Measurements from ENCODE around the gene ITIH1. TPM values are rescaled to one million over a fixed set of nuclear protein-coding genes. Genes with fewer than 3 reads are reported as not detected.

The ITIH1 gene
- total RNA-seq, 4 donors from 2014 or later = 0.39 TPM; not detected in 3

DNA sequence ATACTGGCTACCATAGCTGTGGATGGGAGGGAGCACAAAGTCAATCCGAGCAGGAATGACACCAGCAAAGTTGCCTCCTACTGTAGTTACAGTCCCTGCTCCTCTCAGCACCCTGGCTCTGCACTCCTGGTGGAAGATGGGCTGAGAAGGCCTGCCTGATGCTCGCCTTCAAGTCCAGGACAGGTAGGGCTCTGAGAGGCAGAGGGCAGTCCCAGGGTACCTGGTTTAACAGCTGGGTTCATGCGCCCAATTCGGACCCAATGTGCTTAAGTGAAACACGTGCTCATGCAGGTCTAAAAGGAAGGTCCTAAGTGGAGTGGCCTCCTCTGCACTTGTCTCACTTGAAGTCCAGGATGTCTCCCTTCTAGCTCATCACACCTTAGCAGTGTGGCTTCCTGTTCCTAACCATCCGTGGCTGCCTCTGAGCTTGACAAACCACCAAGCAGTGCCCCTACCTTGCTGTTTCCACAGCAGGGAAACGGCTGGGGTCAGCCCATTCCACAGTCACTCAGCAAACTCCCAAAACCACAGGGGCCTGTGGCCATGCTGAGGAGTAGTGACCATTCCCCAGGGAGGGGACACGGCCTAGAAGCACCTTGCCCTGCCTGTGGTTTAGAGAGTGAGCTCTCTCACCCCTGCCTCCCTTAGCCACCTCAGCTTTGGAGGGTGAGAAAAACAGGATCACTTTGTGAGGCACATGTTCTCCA lies 61.3 kb downstream of the ITIH1 start:
- no peak for DNase-seq (ENCODE audit: low spot score in 2 of 2)
- WGBS, 2 donors = 93 to 94% methylated on average over 8 of the region's 8 CpGs
- intact Hi-C loops (cut with DNase I; ENCODE audit: low total_unique reads) = no loop called here
- TF ChIP-seq POLR2A (IDR thresholded peaks at IDR 0.05) = no peak
- TF ChIP-seq, protein P1, sequence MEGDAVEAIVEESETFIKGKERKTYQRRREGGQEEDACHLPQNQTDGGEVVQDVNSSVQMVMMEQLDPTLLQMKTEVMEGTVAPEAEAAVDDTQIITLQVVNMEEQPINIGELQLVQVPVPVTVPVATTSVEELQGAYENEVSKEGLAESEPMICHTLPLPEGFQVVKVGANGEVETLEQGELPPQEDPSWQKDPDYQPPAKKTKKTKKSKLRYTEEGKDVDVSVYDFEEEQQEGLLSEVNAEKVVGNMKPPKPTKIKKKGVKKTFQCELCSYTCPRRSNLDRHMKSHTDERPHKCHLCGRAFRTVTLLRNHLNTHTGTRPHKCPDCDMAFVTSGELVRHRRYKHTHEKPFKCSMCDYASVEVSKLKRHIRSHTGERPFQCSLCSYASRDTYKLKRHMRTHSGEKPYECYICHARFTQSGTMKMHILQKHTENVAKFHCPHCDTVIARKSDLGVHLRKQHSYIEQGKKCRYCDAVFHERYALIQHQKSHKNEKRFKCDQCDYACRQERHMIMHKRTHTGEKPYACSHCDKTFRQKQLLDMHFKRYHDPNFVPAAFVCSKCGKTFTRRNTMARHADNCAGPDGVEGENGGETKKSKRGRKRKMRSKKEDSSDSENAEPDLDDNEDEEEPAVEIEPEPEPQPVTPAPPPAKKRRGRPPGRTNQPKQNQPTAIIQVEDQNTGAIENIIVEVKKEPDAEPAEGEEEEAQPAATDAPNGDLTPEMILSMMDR (IDR thresholded peaks at IDR 0.05) = no peak
- H3K4me3 ChIP-seq (ENCODE audit: low read depth, poor library complexity, severe bottlenecking) = no peak overlapping the region

DNA sequence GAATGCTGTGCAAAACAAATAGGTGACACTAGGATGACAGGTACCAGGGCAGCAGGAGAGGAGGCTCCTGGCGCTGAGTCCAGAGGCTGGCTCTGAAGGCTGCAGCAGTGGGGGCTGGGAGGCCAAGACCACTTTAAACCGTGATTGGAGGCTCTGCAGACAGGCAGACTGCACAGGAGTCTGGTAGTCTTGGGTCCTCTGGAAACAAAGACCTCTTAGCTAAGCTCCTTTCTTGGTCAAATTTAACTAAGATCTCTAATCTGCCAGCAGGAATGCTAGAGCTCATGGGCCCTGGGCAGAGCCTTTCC lies 61.8 kb downstream of the ITIH1 start:
- intact Hi-C loops (cut with DNase I; ENCODE audit: low total_unique reads) = no loop called here
- DNase-seq (ENCODE audit: low spot score in 2 of 2) = no peak
- H3K4me3 ChIP-seq (ENCODE audit: low read depth, poor library complexity, severe bottlenecking) = no peak overlapping the region
- TF ChIP-seq, protein P1 (IDR thresholded peaks at IDR 0.05) = no peak
- no peak for TF ChIP-seq POLR2A (IDR thresholded peaks at IDR 0.05)
- 66 to 86% methylated on average over 2 of the region's 2 CpGs for WGBS, 2 donors

DNA sequence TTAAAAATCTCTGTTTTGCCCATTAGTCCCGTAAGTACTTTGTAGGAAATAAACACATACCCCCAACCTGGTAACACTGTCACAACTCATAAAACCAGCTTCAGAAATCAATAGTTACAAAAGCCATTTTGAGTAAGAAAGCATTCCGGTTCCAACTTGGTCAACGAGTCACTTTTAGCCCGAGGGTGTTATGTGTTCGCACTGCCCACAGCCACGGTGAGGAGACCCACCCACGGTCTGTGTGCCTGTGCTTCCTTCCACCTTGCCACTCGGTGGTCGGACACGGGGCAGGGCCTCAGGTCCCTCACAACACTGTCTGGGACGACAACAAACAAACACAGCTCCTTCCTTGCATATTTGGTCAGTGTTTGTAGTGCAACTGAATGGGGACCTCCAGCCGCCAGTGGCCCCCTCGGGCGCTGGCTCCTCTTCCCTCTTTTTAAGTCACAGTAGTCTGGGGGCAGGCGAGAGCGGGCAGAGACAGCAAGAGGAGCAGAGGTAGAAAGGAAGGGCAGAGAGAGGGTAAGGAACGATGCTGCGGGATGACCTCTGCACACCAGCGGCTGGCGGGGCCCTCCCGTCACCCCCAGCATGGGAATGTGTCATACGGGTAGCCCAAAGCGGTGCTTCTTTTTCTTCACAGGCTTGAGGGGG lies 62.6 kb downstream of the ITIH1 start:
- intact Hi-C loops (cut with DNase I; ENCODE audit: low total_unique reads) = no loop called here
- no peak for DNase-seq (ENCODE audit: low spot score in 2 of 2)
- 89 to 90% methylated on average over 23 of the region's 23 CpGs for WGBS, 2 donors
- TF ChIP-seq, protein P1 (IDR thresholded peaks at IDR 0.05) = no peak
- no peak for TF ChIP-seq POLR2A (IDR thresholded peaks at IDR 0.05)
- H3K4me3 ChIP-seq (ENCODE audit: low read depth, poor library complexity, severe bottlenecking) = no peak overlapping the region

DNA sequence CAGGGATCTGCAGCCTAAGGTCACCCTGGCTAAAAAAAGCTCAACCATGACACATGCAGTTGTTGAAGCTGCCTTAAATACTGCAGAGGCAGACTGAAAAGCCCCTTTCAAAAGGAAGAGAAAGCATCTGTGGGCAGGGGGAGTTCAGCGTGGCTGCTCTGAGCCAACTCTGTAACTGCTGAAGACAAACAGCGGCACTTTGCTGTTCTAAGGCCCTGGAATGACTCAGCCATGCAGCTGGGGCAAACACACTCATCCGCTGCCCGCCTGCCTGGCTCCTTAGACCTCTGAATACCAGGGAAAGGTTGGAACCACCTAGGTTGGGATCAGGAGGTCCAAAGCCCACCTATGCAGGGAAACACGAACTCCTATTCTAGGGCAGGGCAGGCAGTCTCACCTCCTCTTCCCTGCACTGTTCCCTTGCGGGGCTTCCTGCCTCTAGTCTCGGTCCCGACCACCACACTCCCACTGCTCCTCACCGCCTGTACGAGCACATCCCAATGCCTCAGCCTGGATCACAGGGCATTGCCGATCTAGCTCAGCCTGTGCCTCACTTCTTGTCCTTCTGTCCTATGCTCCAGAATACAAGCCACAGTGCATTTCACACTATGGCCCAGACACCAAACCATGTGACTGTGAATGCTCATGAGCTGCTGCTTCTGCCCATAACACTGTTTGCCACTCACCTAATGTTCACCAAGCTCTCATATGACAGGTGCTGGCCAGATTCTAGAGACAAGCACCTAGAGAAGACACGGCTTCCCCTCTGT lies 64.0 kb downstream of the ITIH1 start:
- H3K4me3 ChIP-seq (ENCODE audit: low read depth, poor library complexity, severe bottlenecking) = no peak overlapping the region
- intact Hi-C loops (cut with DNase I; ENCODE audit: low total_unique reads) = no loop called here
- DNase-seq (ENCODE audit: low spot score in 2 of 2) = no peak
- 93 to 99% methylated on average over 12 of the region's 12 CpGs for WGBS, 2 donors
- TF ChIP-seq POLR2A (IDR thresholded peaks at IDR 0.05) = no peak
- TF ChIP-seq, protein P1 (IDR thresholded peaks at IDR 0.05) = no peak

Other genes starting within 250 kb of the ITIH1 start
- gene NT5DC2, start 243.7 kb upstream of the ITIH1 start, total RNA-seq = 10 to 100 TPM; 40.3 to 61.4 (median 48.0) TPM
- gene UQCC5, start 241.0 kb upstream of the ITIH1 start, total RNA-seq = 10 to 100 TPM in 2 of 4 donors, 1 to 10 TPM in 2; 1.3 to 29.5 (median 6.3) TPM
- gene PBRM1, start 91.7 kb upstream of the ITIH1 start, total RNA-seq = 10 to 100 TPM; 51.6 to 78.7 (median 74.0) TPM
- gene GNL3, start 91.6 kb upstream of the ITIH1 start, total RNA-seq = 100 to 1,000 TPM in 1 of 4 donors, 10 to 100 TPM in 3; 79.3 to 111 (median 86.4) TPM
- gene GLT8D1, start 71.8 kb upstream of the ITIH1 start, total RNA-seq = 10 to 100 TPM; 27.4 to 41.9 (median 35.9) TPM
- gene SPCS1, start 71.5 kb upstream of the ITIH1 start, total RNA-seq = 100 to 1,000 TPM in 2 of 4 donors, 10 to 100 TPM in 2; 80.4 to 134 (median 101) TPM
- gene NEK4, start 6.7 kb upstream of the ITIH1 start, total RNA-seq = 10 to 100 TPM in 2 of 4 donors, 1 to 10 TPM in 2; 9.2 to 15.9 (median 12.7) TPM
- gene ITIH3, start 17.2 kb downstream of the ITIH1 start, total RNA-seq = 10 to 100 TPM in 1 of 4 donors, 1 to 10 TPM in 1, under 1 TPM in 2; 0.17 to 19.3 (median 0.97) TPM
- gene ITIH4, start 53.1 kb downstream of the ITIH1 start, total RNA-seq = 1 to 10 TPM in 3 of 4 donors, under 1 TPM in 1; 0.38 to 3.6 (median 2.5) TPM
- gene MUSTN1, start 57.4 kb downstream of the ITIH1 start, total RNA-seq = 10 to 100 TPM in 1 of 4 donors, 1 to 10 TPM in 3; 5.5 to 13.1 (median 7.9) TPM
- gene STIMATE, start 119.9 kb downstream of the ITIH1 start, total RNA-seq = 10 to 100 TPM; 12.7 to 20.7 (median 16.1) TPM